Hematopoietic multipotent progenitor cell treated with erythropoietin and hydrocortisone succinate and interleukin-3 and kit ligand, for 15 days (in vitro differentiated cells): Measurements from ENCODE around the gene ATP8B4.
A peak's percentile ranks its signal among the peaks of the same experiment; 100 is the strongest.
"Not testable (repeated sequence)": the region's sequence is repeated elsewhere in the genome, so short reads cannot be mapped to it uniquely, and the experiment has no call there.

Source experiments
- DNase-seq: peaks from one replicate; pipeline ENCODE4 v3.0.0-alpha.2; 2015; ENCODE audit warnings: low spot score

The ATP8B4 gene

GRCh38 chr15:50017522-50017921 lies 101.5 kb downstream of the ATP8B4 start:
- no peak for DNase-seq

GRCh38 chr15:50016951-50017350 lies 102.1 kb downstream of the ATP8B4 start:
- DNase-seq: no peak

GRCh38 chr15:50012790-50013189 lies 106.2 kb downstream of the ATP8B4 start:
- no peak for DNase-seq

GRCh38 chr15:50009634-50010033 lies 109.4 kb downstream of the ATP8B4 start:
- no peak for DNase-seq

GRCh38 chr15:50003786-50004334 lies 115.2 kb downstream of the ATP8B4 start:
- peak; percentile 89 for DNase-seq

DNA sequence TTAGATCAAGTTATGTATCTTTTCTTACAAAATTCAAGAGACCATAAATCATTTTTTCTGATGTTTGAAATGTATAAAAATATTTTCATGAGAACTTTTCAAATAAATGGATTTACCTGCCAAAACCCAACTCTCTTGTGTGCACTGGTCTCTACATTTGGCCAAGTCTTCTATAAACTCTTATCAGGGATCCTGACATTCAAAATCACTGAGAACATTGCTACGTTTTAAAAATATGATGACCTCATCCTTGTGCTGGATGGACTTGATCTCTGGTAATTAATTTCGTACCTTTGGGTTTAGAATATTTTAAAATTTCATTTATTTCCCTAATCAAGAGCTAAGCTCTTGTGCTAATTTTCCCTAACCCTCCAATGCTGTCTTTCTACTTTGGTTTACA lies 127.4 kb downstream of the ATP8B4 start:
- DNase-seq: no peak

- DNase-seq: no peak
These were observed 128.0 kb downstream of the ATP8B4 start for GRCh38 chr15:49990835-49991545.

DNA sequence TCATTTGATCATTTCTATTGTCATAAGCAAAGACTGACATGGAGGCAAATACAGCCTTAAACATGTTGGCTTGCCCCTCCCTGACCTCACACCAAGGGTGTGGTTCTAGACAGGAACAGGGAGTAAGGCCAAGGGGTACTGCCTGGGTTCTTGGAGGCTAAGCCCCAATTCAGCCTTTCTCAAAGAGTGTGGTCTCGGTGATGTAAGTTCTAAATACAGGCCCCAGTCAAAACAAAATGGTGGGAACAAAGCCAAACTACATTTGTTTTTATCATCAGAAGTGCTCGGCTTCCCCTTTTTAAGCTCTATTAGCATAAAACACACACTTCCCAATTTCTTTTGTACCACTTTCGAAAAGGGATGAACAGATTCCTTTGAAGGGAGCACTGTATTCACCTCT lies 129.5 kb downstream of the ATP8B4 start:
- no peak for DNase-seq

DNA sequence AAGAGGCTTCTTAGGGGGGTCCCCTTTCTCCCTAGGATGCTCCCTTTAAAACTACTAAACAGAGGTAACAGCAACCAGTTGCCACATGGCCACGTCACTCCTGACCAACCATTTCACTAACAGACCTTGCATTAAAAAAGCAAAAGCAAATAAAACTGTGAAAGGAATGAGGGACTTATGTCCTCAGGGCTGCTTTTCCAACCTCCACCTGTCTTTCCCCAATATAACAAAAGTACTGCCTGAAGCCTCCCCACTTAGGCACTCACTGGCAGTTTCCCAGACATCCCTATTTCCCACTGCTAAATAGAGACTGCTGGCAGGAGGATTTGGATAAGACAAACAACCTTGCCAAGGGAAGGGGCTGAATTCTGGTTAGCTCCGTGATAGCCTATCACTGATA lies 130.3 kb downstream of the ATP8B4 start:
- no peak for DNase-seq

- no peak for DNase-seq
These were observed 131.1 kb downstream of the ATP8B4 start for GRCh38 chr15:49987896-49988295.

GRCh38 chr15:49987198-49987785 lies 131.7 kb downstream of the ATP8B4 start:
- no peak for DNase-seq

DNA sequence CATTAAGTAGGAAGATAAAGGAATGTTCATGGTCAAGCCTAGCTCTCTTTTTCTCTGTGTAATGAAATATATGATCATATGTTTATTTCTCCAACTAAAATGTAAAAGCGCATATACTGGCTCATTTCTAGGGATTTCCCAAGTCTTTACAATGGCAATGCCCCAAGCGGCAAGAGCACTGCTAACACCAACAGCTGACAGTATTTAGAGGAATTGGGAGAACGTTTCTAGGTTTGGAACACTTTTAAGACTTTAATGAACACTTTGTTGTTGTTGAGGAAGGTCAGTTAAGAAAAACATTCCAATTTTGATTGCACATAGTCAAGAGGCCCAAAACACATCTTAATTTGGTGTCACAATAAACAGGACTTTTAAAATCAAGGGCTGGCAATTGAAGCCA lies 132.7 kb downstream of the ATP8B4 start:
- DNase-seq: no peak

GRCh38 chr15:49985463-49985862 lies 133.6 kb downstream of the ATP8B4 start:
- no peak for DNase-seq

DNA sequence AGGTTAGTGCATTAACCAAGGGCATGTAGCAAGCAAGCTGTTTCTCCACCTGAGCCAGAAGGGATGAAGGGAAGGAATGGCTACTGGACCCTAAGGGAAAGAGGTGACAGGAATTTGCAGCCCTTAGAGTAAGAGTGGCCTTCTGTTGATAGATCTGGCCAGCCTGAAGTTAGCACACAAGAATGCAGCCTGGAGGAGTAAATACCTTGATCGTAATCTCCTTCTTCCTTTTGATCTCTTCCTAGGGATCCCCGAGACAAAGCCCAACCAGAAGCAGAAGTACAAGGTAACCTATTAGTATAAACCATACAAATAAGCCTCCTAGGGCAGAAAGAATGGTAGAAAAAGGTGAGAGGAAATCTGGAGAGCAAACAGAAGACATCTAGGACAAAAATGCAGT lies 134.6 kb downstream of the ATP8B4 start:
- DNase-seq: no peak

DNA sequence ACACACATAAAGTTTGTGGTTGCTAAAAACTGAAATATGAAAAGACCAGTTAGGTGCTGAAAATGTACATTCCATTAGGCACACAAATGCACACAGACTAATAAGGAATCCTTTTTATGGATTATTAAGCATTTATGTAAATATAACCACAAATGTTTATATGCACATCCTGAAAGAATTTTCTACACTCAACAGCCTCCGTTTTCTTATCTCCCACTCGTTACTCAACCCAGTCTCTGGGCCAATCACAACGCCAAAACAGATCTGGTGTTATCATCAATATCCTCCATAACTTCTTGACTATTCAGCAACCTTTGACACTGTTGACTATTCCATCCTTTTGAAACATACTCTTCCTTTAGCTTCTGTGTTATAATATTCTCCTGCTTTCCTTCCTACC lies 136.4 kb downstream of the ATP8B4 start:
- DNase-seq: no peak

DNA sequence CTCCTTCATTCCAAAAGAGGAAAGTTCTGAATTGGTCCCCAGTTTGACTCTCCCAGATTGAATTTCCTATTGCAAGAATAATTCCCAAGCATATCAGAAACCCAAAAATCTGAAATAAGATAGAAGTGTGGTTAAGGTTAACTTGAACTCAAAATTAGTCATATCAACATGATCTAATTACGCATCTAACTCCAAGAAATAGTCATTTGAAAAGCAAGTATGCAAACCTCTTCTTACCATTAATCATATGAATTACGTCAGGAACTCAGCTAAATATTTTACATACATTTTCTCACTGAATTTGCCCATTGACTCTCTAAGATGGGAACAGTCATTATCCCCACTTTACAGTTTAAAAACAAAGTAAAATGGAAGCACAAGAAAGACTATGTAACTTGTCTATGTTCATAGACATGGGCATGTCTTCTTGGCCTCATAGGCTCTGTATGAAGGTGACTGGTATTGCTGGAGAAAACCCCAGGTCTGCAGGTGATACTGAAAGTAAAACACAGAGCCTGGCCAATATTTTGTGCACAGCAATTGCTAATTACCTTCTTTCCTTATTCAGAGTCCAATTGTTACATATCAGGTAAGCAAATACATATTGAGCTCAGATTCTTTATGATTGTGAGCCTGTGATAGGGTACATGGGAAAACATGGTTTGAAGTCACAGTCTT lies 139.2 kb downstream of the ATP8B4 start:
- DNase-seq: no peak

GRCh38 chr15:49978121-49978520 lies 140.9 kb downstream of the ATP8B4 start:
- no peak for DNase-seq

GRCh38 chr15:49977306-49977705 lies 141.7 kb downstream of the ATP8B4 start:
- DNase-seq: no peak

DNA sequence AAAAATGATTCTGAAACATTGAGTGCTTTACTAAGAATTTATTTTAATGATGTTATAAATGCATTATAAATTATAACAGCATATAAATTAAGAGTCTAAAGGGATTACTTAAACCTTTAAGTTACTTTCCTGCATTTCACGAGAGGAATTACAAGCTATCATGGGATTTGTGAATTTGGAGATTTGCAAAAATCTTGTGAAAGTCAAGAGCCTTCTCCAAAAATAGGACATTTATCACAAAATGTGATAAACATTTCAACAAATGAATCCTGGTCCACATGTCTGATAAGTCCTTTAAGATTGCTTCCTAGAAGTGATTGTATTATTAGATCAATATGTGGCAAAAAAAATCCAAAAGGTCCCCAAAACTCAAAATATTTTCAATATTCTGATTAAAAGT lies 154.5 kb downstream of the ATP8B4 start:
- no peak for DNase-seq

GRCh38 chr15:49964061-49964460 lies 155.0 kb downstream of the ATP8B4 start:
- DNase-seq: no peak

GRCh38 chr15:49963033-49963772 lies 155.8 kb downstream of the ATP8B4 start:
- not testable (repeated sequence) for DNase-seq

GRCh38 chr15:49962044-49962602 lies 156.9 kb downstream of the ATP8B4 start:
- DNase-seq: no peak
